Endothelial cell of umbilical vein (primary cell): ENCODE results near the gene VSTM4. TPM values are rescaled to one million over a fixed set of nuclear protein-coding genes. Genes with fewer than 3 reads are reported as not detected.

Experiments used
- BruUV-seq: library from RNA; stranded (reverse); fragments of 400-500 nt; replicated peaks from 2 replicates; lab custom pipeline; 2021; lab: Mats Ljungman, UMichigan
- CTCF ChIA-PET: fragments of 300-600, 350-600 bp; sonication (Branson Sonifier 250); formaldehyde crosslinking; loops from one replicate; lab custom pipeline; 2021; ENCODE audit warnings: antibody characterized with exemption, inconsistent platforms; lab: Charles Lee
- POLR2A ChIA-PET: fragments of 300-600, 350-600 bp; sonication (Branson Sonifier 250); formaldehyde crosslinking; loops from one replicate; lab custom pipeline; 2021; ENCODE audit warnings: antibody characterized with exemption, inconsistent platforms; lab: Charles Lee
- DNase-seq: peaks from one replicate; pipeline ENCODE4 v3.0.0-alpha.2; 2011; ENCODE audit warnings: low read depth, low spot score
- FAIRE-seq: peaks from 2 replicates; lab custom pipeline; 2011; peaks lifted over from hg19 to GRCh38; lab: Jason Lieb, UNC
- H2AFZ ChIP-seq: 2 replicates; pipeline ENCODE4 v1.6.0; 2012; ENCODE audit warnings: low read depth, low read length, control low read depth, inconsistent platforms
- H3K27ac ChIP-seq: 2 replicates; pipeline ENCODE4 v1.5.1; 2011; ENCODE audit warnings: low read depth, mild to moderate bottlenecking, control low read depth, low read length, moderate library complexity; ENCODE audit not compliant: insufficient read depth
- H3K27me3 ChIP-seq, 2 experiments: 2 replicates each; pipeline versions ENCODE4 v1.6.0 to v1.6.1; 2011; ENCODE audit warnings: low read length in 2 of 2, mixed read lengths in 1 of 2; ENCODE audit not compliant: control insufficient read depth in 2 of 2, insufficient read depth in 2 of 2
- H3K36me3 ChIP-seq, 2 experiments: 2 replicates in 1 of 2; 3 replicates in 1 of 2; pipeline ENCODE4 v1.5.1; 2011; ENCODE audit warnings: low read length in 2 of 2, mild to moderate bottlenecking in 1 of 2, moderate library complexity in 1 of 2; ENCODE audit not compliant: control insufficient read depth in 2 of 2, insufficient read depth in 2 of 2; ENCODE audit errors: extremely low read depth in 1 of 2
- H3K4me1 ChIP-seq: 3 replicates; pipeline ENCODE4 v1.5.1; 2011; ENCODE audit warnings: mild to moderate bottlenecking, low read length; ENCODE audit not compliant: control insufficient read depth, insufficient read depth; ENCODE audit errors: extremely low read depth
- H3K4me2 ChIP-seq: 2 replicates; pipeline ENCODE4 v1.6.1; 2011; ENCODE audit warnings: low read length, control low read depth, mixed read lengths; ENCODE audit not compliant: insufficient read depth
- H3K4me3 ChIP-seq, 3 experiments: fragments of 200-600 bp in 1 of 3; sonication (generic), shearing (Covaris generic) in 1 of 3; replicated peaks in 1 of 3; 2 replicates each; pipeline ENCODE4 v1.5.1; 2011 to 2016; ENCODE audit warnings: control low read depth in 3 of 3, low read length in 3 of 3, mild to moderate bottlenecking in 2 of 3, inconsistent platforms in 1 of 3, low read depth in 1 of 3, moderate library complexity in 1 of 3; ENCODE audit not compliant: insufficient read depth in 1 of 3
- H3K79me2 ChIP-seq: 2 replicates; pipeline ENCODE4 v1.6.0; 2012; ENCODE audit warnings: low read length, inconsistent platforms; ENCODE audit not compliant: control insufficient read depth, insufficient read depth
- H3K9ac ChIP-seq: replicated peaks from 2 replicates; pipeline ENCODE3; 2011; ENCODE audit warnings: low read length, control low read depth; ENCODE audit not compliant: insufficient read depth; ENCODE audit errors: extremely low read depth
- H3K9me1 ChIP-seq: replicated peaks from 3 replicates; pipeline ENCODE4 v1.6.0; 2011; ENCODE audit warnings: mild to moderate bottlenecking, low read length; ENCODE audit not compliant: control insufficient read depth, insufficient read depth; ENCODE audit errors: extremely low read depth
- H3K9me3 ChIP-seq: replicated peaks from 2 replicates; pipeline ENCODE4 v1.5.1; 2012; ENCODE audit warnings: low read length, inconsistent platforms; ENCODE audit not compliant: control insufficient read depth, insufficient read depth
- H4K20me1 ChIP-seq: replicated peaks from 2 replicates; pipeline ENCODE3; 2011; ENCODE audit warnings: mild to moderate bottlenecking, low read length; ENCODE audit not compliant: control insufficient read depth, insufficient read depth; ENCODE audit errors: extremely low read depth
- EZH2 ChIP-seq: IDR thresholded peaks from 2 replicates; pipeline ENCODE4 v1.6.1; 2012; ENCODE audit warnings: borderline replicate concordance, low read depth, mild to moderate bottlenecking, moderate library complexity, low read length, inconsistent platforms; ENCODE audit not compliant: severe bottlenecking
- FOS ChIP-seq: IDR thresholded peaks from 2 replicates; pipeline ENCODE4 v1.6.1; 2011; ENCODE audit warnings: mild to moderate bottlenecking, low read length, moderate library complexity, borderline replicate concordance; ENCODE audit not compliant: insufficient read depth
- GATA2 ChIP-seq: IDR thresholded peaks from 2 replicates; pipeline ENCODE4 v1.7.0; 2011; ENCODE audit warnings: low read depth, mild to moderate bottlenecking, moderate library complexity, mixed read lengths, low read length; ENCODE audit not compliant: insufficient read length, insufficient read depth
- JUN ChIP-seq: IDR thresholded peaks from 2 replicates; pipeline ENCODE4 v1.6.1; 2011; ENCODE audit warnings: borderline replicate concordance, low read depth; ENCODE audit not compliant: insufficient read length, insufficient read depth
- MYC ChIP-seq: IDR thresholded peaks from one replicate; pipeline ENCODE4 v1.6.1; 2011; ENCODE audit warnings: mild to moderate bottlenecking, low read depth, low read length
- POLR2A ChIP-seq: IDR thresholded peaks from 2 replicates; pipeline ENCODE4 v1.6.1; 2012; ENCODE audit warnings: low read depth, mild to moderate bottlenecking, control low read depth, low read length
- POLR2AphosphoS5 ChIP-seq: IDR thresholded peaks from 2 replicates; pipeline ENCODE4 v1.6.1; 2012; ENCODE audit warnings: low read depth, mild to moderate bottlenecking, control low read depth, low read length, moderate library complexity; ENCODE audit not compliant: insufficient read depth
- dilution Hi-C: fragments of 300-500 bp; cut with MboI; formaldehyde crosslinking; loops from one replicate; pipeline ENCODE4 v1.15.0; 2019; ENCODE audit warnings: low sequenced_read_pairs; ENCODE audit not compliant: extremely low pct_ligation_motif_present
- intact Hi-C: fragments of 100-400 bp; cut with micrococcal nuclease; formaldehyde crosslinking; loops from one replicate; pipeline ENCODE4 v1.10.0; 2022
- polyA plus RNA-seq, 4 experiments: library from polyadenylated mRNA; depleted of rRNA in 3 of 4; stranded (reverse) in 3 of 4; unstranded in 1 of 4; fragments of >200 nt; gene quantifications; 2 replicates each; pipeline versions ENCODE4 v1.2.1 to v1.2.3, GENCODE V29; 2011 to 2012; ENCODE audit warnings: missing spikeins in 1 of 4
- total RNA-seq: library from RNA; stranded (reverse); gene quantifications from 2 replicates; pipeline ENCODE4 v1.2.3, GENCODE V29; 2021
- TF ChIP-seq, protein P1 (sequence below): IDR thresholded peaks from 2 replicates; pipeline ENCODE4 v1.6.1; 2011; ENCODE audit not compliant: insufficient read depth, insufficient read length
- TF ChIP-seq, protein P2 (sequence below), 2 donors: IDR thresholded peaks; 1 replicate in 1 of 2; 2 replicates in 1 of 2; pipeline ENCODE4 v1.5.1; 2011; ENCODE audit warnings: low read length in 2 of 2, mild to moderate bottlenecking in 2 of 2, moderate library complexity in 2 of 2, control low read depth in 1 of 2, inconsistent platforms in 1 of 2, low read depth in 1 of 2; ENCODE audit not compliant: insufficient read depth in 1 of 2; ENCODE audit errors: extremely low read depth in 1 of 2

Gene VSTM4
- total and polyA plus RNA-seq, 2 donors (not counting 3 experiments of a cell fraction or from before 2014, with no cell fraction given): 0.07 TPM

DNA sequence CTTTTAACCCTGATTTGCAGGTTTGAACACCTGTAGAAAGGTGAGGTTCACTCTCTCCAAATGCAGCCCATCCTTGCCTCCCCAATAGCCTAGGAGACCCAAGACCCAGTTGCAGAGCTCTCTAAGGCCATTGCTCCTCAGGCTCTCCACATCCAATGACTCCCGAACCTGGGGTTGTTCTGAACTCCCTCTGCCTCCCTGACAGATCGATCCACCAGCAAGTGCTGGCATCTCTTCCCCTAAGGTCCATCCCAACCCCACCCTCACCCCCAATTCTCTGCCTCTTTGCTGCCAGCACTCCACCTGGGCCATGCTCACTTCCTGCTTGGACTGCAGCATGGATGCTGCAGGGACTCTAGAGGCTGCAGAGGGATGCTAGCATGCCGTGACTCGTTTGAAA lies 37.8 kb upstream of the VSTM4 start:
- no peak overlapping the region for H3K9ac ChIP-seq
- no peaks in the 10 kb centered on the region for H3K79me2 ChIP-seq
- intact Hi-C loops: no loop called here
- no peaks in the 10 kb centered on the region for H3K9me3 ChIP-seq
- ChIA-PET POLR2A (no interaction called here), CTCF (no interaction called here)
- no peak for DNase-seq
- no peak overlapping the region for H3K4me3 ChIP-seq
- no peak overlapping the region for H3K4me2 ChIP-seq
- H4K20me1 ChIP-seq: no peaks in the 10 kb centered on the region
- H3K27me3 ChIP-seq: peaks cover 0 to 5% of the 10 kb centered on the region in 2 experiments
- no peaks in the 10 kb centered on the region for H3K36me3 ChIP-seq
- FAIRE-seq: no peak
- no peak overlapping the region for H2AFZ ChIP-seq
- H3K27ac ChIP-seq: no peak overlapping the region
- no TSS peak for BruUV-seq
- no peaks in the 10 kb centered on the region for H3K4me1 ChIP-seq
- TF ChIP-seq, protein P1, sequence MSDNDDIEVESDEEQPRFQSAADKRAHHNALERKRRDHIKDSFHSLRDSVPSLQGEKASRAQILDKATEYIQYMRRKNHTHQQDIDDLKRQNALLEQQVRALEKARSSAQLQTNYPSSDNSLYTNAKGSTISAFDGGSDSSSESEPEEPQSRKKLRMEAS: no peak
- TF ChIP-seq, protein P2, sequence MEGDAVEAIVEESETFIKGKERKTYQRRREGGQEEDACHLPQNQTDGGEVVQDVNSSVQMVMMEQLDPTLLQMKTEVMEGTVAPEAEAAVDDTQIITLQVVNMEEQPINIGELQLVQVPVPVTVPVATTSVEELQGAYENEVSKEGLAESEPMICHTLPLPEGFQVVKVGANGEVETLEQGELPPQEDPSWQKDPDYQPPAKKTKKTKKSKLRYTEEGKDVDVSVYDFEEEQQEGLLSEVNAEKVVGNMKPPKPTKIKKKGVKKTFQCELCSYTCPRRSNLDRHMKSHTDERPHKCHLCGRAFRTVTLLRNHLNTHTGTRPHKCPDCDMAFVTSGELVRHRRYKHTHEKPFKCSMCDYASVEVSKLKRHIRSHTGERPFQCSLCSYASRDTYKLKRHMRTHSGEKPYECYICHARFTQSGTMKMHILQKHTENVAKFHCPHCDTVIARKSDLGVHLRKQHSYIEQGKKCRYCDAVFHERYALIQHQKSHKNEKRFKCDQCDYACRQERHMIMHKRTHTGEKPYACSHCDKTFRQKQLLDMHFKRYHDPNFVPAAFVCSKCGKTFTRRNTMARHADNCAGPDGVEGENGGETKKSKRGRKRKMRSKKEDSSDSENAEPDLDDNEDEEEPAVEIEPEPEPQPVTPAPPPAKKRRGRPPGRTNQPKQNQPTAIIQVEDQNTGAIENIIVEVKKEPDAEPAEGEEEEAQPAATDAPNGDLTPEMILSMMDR (IDR thresholded peaks at IDR 0.05; ENCODE audit: extremely low read depth in 1 of 2, insufficient read depth in 1 of 2, low read depth in 1 of 2, low read length in 2 of 2): no peak
- H3K9me1 ChIP-seq: no peaks in the 10 kb centered on the region
- dilution Hi-C loops: no loop called here

DNA sequence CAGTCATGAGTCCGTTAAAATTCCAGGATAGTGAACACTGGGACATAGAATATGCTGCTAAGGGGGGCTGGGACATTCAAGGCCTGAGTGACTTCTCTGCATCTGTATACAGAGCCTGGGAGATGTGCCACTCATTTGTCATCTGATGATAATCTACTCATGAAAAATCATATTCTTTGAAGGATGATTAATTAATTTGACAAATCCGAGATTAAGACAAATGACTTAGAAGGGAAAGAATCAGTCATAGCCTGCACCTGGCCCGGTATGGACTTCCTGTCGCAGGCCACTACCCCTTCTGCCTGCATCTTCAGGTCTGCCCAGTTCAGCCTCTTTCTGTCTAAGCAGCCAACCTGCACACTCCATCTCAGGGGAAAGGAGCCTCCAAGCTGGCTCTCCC lies 37.3 kb upstream of the VSTM4 start:
- Histone ChIP-seq H3K9me1 (no peaks in the 10 kb centered on the region), H3K9ac (no peak overlapping the region), H3K4me2 (no peak overlapping the region), H3K27me3 (peaks cover 0 to 5% of the 10 kb centered on the region in 2 experiments), H2AFZ (no peak overlapping the region), H3K9me3 (no peaks in the 10 kb centered on the region), H3K79me2 (no peaks in the 10 kb centered on the region), H3K27ac (no peak overlapping the region), H3K4me3 (no peak overlapping the region), H3K36me3 (no peaks in the 10 kb centered on the region), H4K20me1 (no peaks in the 10 kb centered on the region), H3K4me1 (no peaks in the 10 kb centered on the region)
- dilution Hi-C loops (no loop called here), intact Hi-C loops (no loop called here)
- no peak for TF ChIP-seq FOS
- TF ChIP-seq JUN: no peak
- no peak for TF ChIP-seq MYC
- TF ChIP-seq POLR2AphosphoS5: no peak
- TF ChIP-seq, protein P1: no peak
- no peak for TF ChIP-seq EZH2
- TF ChIP-seq POLR2A: no peak
- TF ChIP-seq GATA2: no peak
- TF ChIP-seq, protein P2 (IDR thresholded peaks at IDR 0.05; ENCODE audit: extremely low read depth in 1 of 2, insufficient read depth in 1 of 2, low read depth in 1 of 2, low read length in 2 of 2): no peak
- FAIRE-seq (no peak), DNase-seq (no peak)
- POLR2A ChIA-PET: no interaction called here
- CTCF ChIA-PET: no interaction called here
- no TSS peak for BruUV-seq
